ENCODE results near the gene GCN1.

GCN1 gene

DNA sequence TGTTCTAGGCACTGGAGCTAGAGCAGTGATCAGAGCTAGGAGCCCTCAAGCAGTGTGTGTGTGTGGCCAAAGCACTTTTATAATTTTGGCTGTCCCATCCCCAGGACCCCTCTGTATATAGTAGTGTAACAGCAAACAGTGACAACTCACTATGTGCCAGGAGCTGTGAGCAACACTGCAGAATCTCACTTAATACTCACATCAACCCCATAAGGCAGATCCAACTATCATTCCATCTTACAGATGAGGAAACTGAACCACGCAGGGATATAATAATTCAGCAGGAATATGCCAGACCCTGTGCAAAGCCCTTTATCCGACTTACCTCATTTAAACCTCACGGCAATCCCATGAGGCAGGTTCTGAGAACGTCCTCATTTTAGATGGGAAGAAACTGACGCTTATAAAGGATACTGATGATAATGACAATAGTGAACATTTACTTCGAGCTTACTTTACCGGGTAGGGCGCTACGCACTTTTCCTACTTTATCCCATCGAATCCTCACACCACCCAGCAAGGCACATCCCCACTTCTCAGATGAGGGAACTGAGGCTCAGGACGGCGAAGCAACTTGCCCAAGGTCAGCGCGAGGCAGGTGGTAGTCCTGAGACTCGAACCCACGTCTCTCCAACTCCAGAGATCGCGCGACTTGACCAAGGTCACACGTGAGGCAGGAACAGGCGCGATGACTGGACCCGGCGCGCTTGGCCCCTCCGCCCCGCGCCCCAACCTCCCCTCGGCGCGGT lies 78.6 kb downstream of the GCN1 start:
- Histone ChIP-seq H3K4me2 (ENCODE audit: low read depth, low read length, poor library complexity, severe bottlenecking) (peak overlapping the region; percentile 83), H3K79me2 (ENCODE audit: insufficient read depth, low read length) (peaks cover 70% of the 10 kb centered on the region), H3K27me3 (ENCODE audit: insufficient read depth, low read length, poor library complexity, severe bottlenecking) (no peaks in the 10 kb centered on the region), H3K4me1 (ENCODE audit: insufficient read depth, low read length, poor library complexity, severe bottlenecking) (peaks cover 52% of the 10 kb centered on the region), H3K9me2 (replicated peaks; ENCODE audit: low read depth, low read length) (no peaks in the 10 kb centered on the region), H2AFZ (ENCODE audit: low read length) (no peak overlapping the region), H4K20me1 (ENCODE audit: insufficient read depth, low read length, poor library complexity, severe bottlenecking) (peaks cover 66% of the 10 kb centered on the region), H3K9ac (ENCODE audit: low read depth, low read length, poor library complexity, severe bottlenecking) (peak overlapping the region; percentile 71), H3K4me3 (ENCODE audit: low read length, poor library complexity, severe bottlenecking) (peak overlapping the region; percentile 87), H3F3A (ENCODE audit: low read depth) (0 out of 2 replicates have a peak, but pooled peaks cover 3% of the 10 kb centered on the region), H3K9me3 (ENCODE audit: insufficient read depth, low read depth, low read length) (no peaks in the 10 kb centered on the region), H3K36me3 (ENCODE audit: insufficient read depth, low read length) (no peaks in the 10 kb centered on the region)
- TF ChIP-seq EZH2phosphoT487 (IDR thresholded peaks at IDR 0.05; ENCODE audit: borderline replicate concordance): no peak
- TF ChIP-seq, protein P1, sequence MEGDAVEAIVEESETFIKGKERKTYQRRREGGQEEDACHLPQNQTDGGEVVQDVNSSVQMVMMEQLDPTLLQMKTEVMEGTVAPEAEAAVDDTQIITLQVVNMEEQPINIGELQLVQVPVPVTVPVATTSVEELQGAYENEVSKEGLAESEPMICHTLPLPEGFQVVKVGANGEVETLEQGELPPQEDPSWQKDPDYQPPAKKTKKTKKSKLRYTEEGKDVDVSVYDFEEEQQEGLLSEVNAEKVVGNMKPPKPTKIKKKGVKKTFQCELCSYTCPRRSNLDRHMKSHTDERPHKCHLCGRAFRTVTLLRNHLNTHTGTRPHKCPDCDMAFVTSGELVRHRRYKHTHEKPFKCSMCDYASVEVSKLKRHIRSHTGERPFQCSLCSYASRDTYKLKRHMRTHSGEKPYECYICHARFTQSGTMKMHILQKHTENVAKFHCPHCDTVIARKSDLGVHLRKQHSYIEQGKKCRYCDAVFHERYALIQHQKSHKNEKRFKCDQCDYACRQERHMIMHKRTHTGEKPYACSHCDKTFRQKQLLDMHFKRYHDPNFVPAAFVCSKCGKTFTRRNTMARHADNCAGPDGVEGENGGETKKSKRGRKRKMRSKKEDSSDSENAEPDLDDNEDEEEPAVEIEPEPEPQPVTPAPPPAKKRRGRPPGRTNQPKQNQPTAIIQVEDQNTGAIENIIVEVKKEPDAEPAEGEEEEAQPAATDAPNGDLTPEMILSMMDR (conservative IDR thresholded peaks at IDR 0.05; ENCODE audit: low read length): no peak

GRCh38 chr12:120115066-120115465 lies 79.4 kb downstream of the GCN1 start:
- H3K9ac ChIP-seq (ENCODE audit: low read depth, low read length, poor library complexity, severe bottlenecking): peak overlapping the region; percentile 71
- no peaks in the 10 kb centered on the region for H3K27me3 ChIP-seq (ENCODE audit: insufficient read depth, low read length, poor library complexity, severe bottlenecking)
- no peaks in the 10 kb centered on the region for H3K36me3 ChIP-seq (ENCODE audit: insufficient read depth, low read length)
- H3K4me1 ChIP-seq (ENCODE audit: insufficient read depth, low read length, poor library complexity, severe bottlenecking): peaks cover 52% of the 10 kb centered on the region
- H3K9me2 ChIP-seq (replicated peaks; ENCODE audit: low read depth, low read length): no peaks in the 10 kb centered on the region
- peaks cover 73% of the 10 kb centered on the region for H4K20me1 ChIP-seq (ENCODE audit: insufficient read depth, low read length, poor library complexity, severe bottlenecking)
- no peaks in the 10 kb centered on the region for H3K9me3 ChIP-seq (ENCODE audit: insufficient read depth, low read depth, low read length)
- 0 out of 2 replicates have a peak, but pooled peaks cover 3% of the 10 kb centered on the region for H3F3A ChIP-seq (ENCODE audit: low read depth)
- H3K4me2 ChIP-seq (ENCODE audit: low read depth, low read length, poor library complexity, severe bottlenecking): peak overlapping the region; percentile 83
- peaks cover 74% of the 10 kb centered on the region for H3K79me2 ChIP-seq (ENCODE audit: insufficient read depth, low read length)
- TF ChIP-seq, protein P1 (conservative IDR thresholded peaks at IDR 0.05; ENCODE audit: low read length): no peak
- TF ChIP-seq EZH2phosphoT487 (IDR thresholded peaks at IDR 0.05; ENCODE audit: borderline replicate concordance): no peak
- peak overlapping the region; percentile 87 for H3K4me3 ChIP-seq (ENCODE audit: low read length, poor library complexity, severe bottlenecking)
- no peak overlapping the region for H2AFZ ChIP-seq (ENCODE audit: low read length)

DNA sequence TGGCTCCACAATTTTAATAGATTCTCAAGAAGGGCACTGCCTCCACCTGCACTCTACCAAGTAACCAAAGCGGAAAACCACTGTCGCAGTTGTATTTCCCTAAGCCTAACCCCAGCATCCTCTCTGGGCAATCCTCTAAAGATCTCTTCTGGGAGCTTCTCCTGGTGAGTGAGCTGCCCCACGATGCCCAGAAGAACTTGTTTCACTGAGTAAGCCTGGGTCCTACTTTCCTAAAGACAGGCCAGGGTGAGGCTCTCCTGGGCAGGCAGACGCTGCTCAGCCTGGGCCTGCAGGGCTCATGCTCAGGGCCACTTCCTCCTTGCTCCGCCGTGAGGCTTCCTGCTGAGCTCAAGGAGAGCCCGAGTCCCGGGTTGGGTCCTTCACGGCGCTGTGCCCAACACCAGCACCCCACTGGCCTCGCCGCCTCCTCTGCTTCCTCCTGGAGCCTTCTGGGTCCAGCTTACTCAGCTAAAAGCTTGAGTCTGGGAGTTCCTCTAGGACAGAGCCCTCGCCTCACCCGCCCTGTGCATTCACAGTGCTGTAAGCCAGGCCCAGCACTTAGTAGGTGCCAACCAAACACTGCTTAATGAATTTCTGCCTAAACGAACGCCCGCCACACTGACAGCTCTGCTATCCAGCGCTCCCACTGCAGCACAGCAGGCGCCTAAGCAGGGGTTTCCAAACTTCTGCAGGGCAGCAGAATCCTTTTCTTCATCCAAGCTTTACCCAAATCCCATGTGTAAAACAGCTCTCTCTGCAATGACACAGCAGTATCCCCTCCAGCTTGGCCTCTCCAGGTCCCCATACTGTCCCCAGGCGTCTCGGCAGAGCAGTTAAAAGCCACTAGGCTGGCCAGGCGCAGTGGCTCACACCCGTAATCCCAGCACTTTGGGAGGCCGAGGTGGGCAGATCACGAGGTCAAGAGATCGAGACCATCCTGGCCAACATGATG lies 83.7 kb downstream of the GCN1 start:
- Histone ChIP-seq H3K9me2 (replicated peaks; ENCODE audit: low read depth, low read length) (no peaks in the 10 kb centered on the region), H3K36me3 (ENCODE audit: insufficient read depth, low read length) (peaks cover 12% of the 10 kb centered on the region; the same call in 1 of the 2 replicates), H3K27me3 (ENCODE audit: insufficient read depth, low read length, poor library complexity, severe bottlenecking) (no peaks in the 10 kb centered on the region), H3K4me3 (ENCODE audit: low read length, poor library complexity, severe bottlenecking) (peak overlapping the region; percentile 60), H3K4me2 (ENCODE audit: low read depth, low read length, poor library complexity, severe bottlenecking) (peak overlapping the region; percentile 68), H3F3A (ENCODE audit: low read depth) (no peaks in the 10 kb centered on the region), H3K9me3 (ENCODE audit: insufficient read depth, low read depth, low read length) (no peaks in the 10 kb centered on the region), H2AFZ (ENCODE audit: low read length) (no peak overlapping the region), H4K20me1 (ENCODE audit: insufficient read depth, low read length, poor library complexity, severe bottlenecking) (peaks cover 83% of the 10 kb centered on the region), H3K79me2 (ENCODE audit: insufficient read depth, low read length) (peaks cover 93% of the 10 kb centered on the region), H3K4me1 (ENCODE audit: insufficient read depth, low read length, poor library complexity, severe bottlenecking) (peaks cover 32% of the 10 kb centered on the region), H3K9ac (ENCODE audit: low read depth, low read length, poor library complexity, severe bottlenecking) (peak overlapping the region; percentile 24)
- TF ChIP-seq, protein P1 (conservative IDR thresholded peaks at IDR 0.05; ENCODE audit: low read length): no peak
- no peak for TF ChIP-seq EZH2phosphoT487 (IDR thresholded peaks at IDR 0.05; ENCODE audit: borderline replicate concordance)

Data from Loucy (cell line).